Calu3 (cell line): ENCODE measurements around the gene QDPR. TPM values are rescaled to one million over a fixed set of nuclear protein-coding genes. Genes with fewer than 3 reads are reported as not detected.
A peak's percentile ranks its signal among the peaks of the same experiment; 100 is the strongest.

ENCODE experiments used
- BruUV-seq: library from RNA; stranded (reverse); fragments of 400-500 nt; replicated peaks from 2 replicates; lab custom pipeline; 2021; lab: Mats Ljungman, UMichigan
- CTCF ChIA-PET: fragments of 300-600 bp; sonication (Branson Sonifier 250); formaldehyde crosslinking; loops from one replicate; lab custom pipeline; 2022; ENCODE audit warnings: antibody characterized with exemption; lab: Charles Lee
- DNase-seq: peaks from one replicate; pipeline ENCODE4 v3.0.0; 2022
- H3K27ac Mint-ChIP-seq: one replicate; pipeline ENCODE4 v1.8.0; 2022; ENCODE audit warnings: mixed read lengths; ENCODE audit not compliant: unreplicated experiment
- H3K27me3 Mint-ChIP-seq: one replicate; pipeline ENCODE4 v1.8.0; 2022; ENCODE audit warnings: mixed read lengths; ENCODE audit not compliant: unreplicated experiment
- H3K36me3 Mint-ChIP-seq: one replicate; pipeline ENCODE4 v1.8.0; 2022; ENCODE audit warnings: mild to moderate bottlenecking, moderate library complexity, mixed read lengths; ENCODE audit not compliant: insufficient read depth, unreplicated experiment
- H3K4me1 Mint-ChIP-seq: one replicate; pipeline ENCODE4 v1.8.0; 2022; ENCODE audit warnings: mild to moderate bottlenecking, low read depth, mixed read lengths; ENCODE audit not compliant: unreplicated experiment
- H3K4me3 Mint-ChIP-seq: one replicate; pipeline ENCODE4 v1.8.0; 2022; ENCODE audit warnings: mild to moderate bottlenecking, low read depth, moderate library complexity, mixed read lengths; ENCODE audit not compliant: unreplicated experiment
- H3K9me3 Mint-ChIP-seq: one replicate; pipeline ENCODE4 v1.8.0; 2022; ENCODE audit warnings: low read depth, mixed read lengths; ENCODE audit not compliant: unreplicated experiment
- intact Hi-C: fragments of 100-400 bp; cut with micrococcal nuclease; formaldehyde crosslinking; loops from one replicate; pipeline ENCODE4 v1.10.0; 2022; ENCODE audit not compliant: unreplicated experiment
- total RNA-seq: library from RNA; stranded (reverse); gene quantifications from 2 replicates; pipeline ENCODE4 v1.2.3, GENCODE V29; 2022
- TF ChIP-seq, protein P1 (sequence below): fragments of 200-600 bp; IDR thresholded peaks from one replicate; pipeline ENCODE4 v1.8.0; 2022; ENCODE audit warnings: antibody characterized with exemption; ENCODE audit not compliant: unreplicated experiment

The QDPR gene
- total RNA-seq, 1 experiment from 2014 or later, result 24.8 TPM

DNA sequence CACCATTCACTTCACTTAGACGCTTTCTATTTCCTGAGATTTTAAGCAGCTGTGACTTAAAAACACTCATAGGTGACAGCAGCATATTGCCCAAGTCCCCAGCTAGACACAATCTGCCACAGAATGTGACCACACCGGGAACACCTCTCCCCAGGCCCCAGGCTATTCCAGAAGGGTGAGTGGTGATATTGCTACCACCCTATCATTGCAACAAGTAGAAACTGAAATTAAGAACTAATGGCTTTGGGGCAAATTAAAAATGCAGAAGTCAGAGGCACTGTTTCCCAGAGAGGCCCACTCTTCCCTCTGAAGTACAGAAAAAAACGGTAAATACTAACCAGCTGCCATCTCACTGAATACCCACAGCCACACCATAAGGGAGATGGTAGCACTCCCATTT, 35.0 kb downstream of the QDPR start:
- no peaks in the 10 kb centered on the region for H3K27me3 Mint-ChIP-seq
- TF ChIP-seq, protein P1, sequence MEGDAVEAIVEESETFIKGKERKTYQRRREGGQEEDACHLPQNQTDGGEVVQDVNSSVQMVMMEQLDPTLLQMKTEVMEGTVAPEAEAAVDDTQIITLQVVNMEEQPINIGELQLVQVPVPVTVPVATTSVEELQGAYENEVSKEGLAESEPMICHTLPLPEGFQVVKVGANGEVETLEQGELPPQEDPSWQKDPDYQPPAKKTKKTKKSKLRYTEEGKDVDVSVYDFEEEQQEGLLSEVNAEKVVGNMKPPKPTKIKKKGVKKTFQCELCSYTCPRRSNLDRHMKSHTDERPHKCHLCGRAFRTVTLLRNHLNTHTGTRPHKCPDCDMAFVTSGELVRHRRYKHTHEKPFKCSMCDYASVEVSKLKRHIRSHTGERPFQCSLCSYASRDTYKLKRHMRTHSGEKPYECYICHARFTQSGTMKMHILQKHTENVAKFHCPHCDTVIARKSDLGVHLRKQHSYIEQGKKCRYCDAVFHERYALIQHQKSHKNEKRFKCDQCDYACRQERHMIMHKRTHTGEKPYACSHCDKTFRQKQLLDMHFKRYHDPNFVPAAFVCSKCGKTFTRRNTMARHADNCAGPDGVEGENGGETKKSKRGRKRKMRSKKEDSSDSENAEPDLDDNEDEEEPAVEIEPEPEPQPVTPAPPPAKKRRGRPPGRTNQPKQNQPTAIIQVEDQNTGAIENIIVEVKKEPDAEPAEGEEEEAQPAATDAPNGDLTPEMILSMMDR, result no peak
- DNase-seq, result no peak
- no peak overlapping the region for H3K4me3 Mint-ChIP-seq
- no peaks in the 10 kb centered on the region for H3K9me3 Mint-ChIP-seq
- H3K27ac Mint-ChIP-seq, result no peak overlapping the region
- no peaks in the 10 kb centered on the region for H3K4me1 Mint-ChIP-seq
- CTCF ChIA-PET, result no interaction called here
- intact Hi-C loops, result no loop called here
- H3K36me3 Mint-ChIP-seq, result no peaks in the 10 kb centered on the region
- BruUV-seq, result no TSS peak

DNA sequence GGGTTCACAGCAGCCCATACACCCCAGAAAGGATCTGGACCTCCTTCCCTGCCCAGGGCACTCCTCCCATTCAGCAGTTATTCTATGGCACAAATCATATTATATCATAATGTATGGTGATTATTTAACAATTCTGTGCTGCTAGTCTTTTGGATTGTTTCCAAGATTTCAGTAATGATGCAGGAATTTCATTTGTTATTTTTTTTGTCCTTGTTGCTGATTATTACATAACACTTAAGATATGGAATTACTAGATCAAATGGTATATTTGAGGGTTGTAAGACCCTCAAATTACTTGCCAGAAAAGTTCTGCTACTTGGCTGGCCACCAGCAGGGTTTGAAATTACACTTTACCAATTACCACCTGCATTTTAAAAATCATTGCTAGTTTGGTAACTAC, 36.4 kb downstream of the QDPR start:
- CTCF ChIA-PET, result no interaction called here
- TF ChIP-seq, protein P1, result no peak
- no TSS peak for BruUV-seq
- no peak for DNase-seq
- intact Hi-C loops, result no loop called here
- Mint-ChIP-seq H3K9me3 (no peaks in the 10 kb centered on the region), H3K27ac (no peak overlapping the region), H3K4me3 (no peak overlapping the region), H3K36me3 (no peaks in the 10 kb centered on the region), H3K4me1 (no peaks in the 10 kb centered on the region), H3K27me3 (no peaks in the 10 kb centered on the region)

DNA sequence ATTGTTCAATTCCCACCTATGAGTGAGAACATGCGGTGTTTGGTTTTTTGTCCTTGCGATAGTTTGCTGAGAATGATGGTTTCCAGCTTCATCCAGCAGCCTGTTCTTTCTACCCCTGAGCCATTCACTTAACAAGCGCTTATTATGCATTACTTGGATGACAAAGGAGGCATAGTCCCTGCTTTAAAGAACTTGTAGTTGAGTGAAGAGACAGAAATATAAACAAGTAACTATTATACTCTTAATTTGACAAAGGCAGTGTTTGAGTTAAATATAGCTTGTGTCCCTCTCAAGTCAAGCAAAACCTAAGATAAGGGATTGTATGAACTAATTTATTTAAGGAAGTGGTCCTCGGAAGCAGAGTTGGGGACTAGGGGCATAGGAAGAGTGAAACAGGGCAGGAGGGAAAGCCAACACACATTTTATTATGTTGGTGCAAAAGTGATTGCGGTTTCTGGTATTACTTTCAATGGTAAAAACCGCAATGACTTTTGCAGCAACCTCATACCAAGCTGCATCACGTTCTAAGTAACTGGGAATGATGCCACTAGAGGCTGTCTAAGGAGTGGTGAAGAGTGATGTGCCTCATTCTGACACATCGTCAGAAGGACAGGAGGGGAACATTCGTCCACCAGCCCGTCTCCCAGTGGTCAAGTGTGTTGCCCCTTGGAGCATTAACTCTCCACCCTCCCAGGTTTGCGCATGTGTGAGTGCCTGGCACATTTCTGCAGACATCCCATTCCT, 41.8 kb downstream of the QDPR start:
- TF ChIP-seq, protein P1, result no peak
- DNase-seq, result no peak
- Mint-ChIP-seq H3K27ac (no peak overlapping the region), H3K4me3 (no peak overlapping the region), H3K4me1 (no peaks in the 10 kb centered on the region), H3K36me3 (no peaks in the 10 kb centered on the region), H3K27me3 (no peaks in the 10 kb centered on the region), H3K9me3 (no peaks in the 10 kb centered on the region)
- CTCF ChIA-PET, result no interaction called here
- intact Hi-C loops, result loop anchor here (5.0 kb wide), 2 partner anchors 123 to 1178 kb away; no protein-coding TSS in a partner anchor
- no TSS peak for BruUV-seq

DNA sequence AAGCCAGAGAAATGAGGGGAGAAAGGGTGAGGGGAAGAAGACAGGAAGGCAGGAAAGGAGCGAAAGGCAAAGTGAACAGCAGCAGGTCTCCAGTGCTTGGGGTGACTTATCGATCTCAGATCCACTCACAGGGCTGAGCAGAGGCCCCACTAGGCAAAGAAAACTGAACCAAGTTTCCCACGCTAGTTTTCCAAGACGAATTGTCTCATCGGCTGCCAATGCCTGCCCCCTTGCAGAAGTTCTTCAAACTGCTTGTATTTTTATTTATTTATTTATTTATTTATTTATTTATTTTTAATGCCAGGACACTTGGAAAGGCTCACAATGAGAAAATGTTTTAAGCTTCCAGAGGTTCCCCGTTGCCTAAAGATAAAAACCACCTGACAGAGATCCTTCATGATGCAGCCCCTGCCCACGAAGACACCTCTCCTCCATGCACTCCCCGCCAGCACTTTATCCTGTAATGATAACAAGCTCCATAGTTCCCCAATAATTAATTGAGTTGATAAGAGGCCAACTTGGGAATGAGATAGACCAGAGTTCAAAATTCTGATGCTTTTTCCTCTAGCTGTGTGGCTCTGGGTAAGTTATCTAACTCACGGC, 43.2 kb downstream of the QDPR start:
- Mint-ChIP-seq H3K4me1 (no peaks in the 10 kb centered on the region), H3K4me3 (no peak overlapping the region), H3K27ac (no peak overlapping the region), H3K27me3 (no peaks in the 10 kb centered on the region), H3K9me3 (no peaks in the 10 kb centered on the region), H3K36me3 (no peaks in the 10 kb centered on the region)
- peak; percentile 4 for DNase-seq
- no TSS peak for BruUV-seq
- TF ChIP-seq, protein P1, result no peak
- intact Hi-C loops, result loop anchor here (5.0 kb wide), 1 partner anchor 1176 kb away; no protein-coding TSS in a partner anchor
- CTCF ChIA-PET, result no interaction called here
